H1 (cell line): ENCODE measurements around the gene MAJIN. TPM values are rescaled to one million over a fixed set of nuclear protein-coding genes. Genes with fewer than 3 reads are reported as not detected.

Experiments
- CTCF ChIA-PET: fragments of 300-600 bp; sonication (Branson Sonifier 250); formaldehyde crosslinking; loops from one replicate; lab custom pipeline; 2021; ENCODE audit not compliant: partially characterized antibody; lab: Charles Lee
- POLR2A ChIA-PET: fragments of 300-600 bp; sonication (Branson Sonifier 250); formaldehyde crosslinking; loops from one replicate; lab custom pipeline; 2021; ENCODE audit warnings: inconsistent platforms; ENCODE audit not compliant: partially characterized antibody; lab: Charles Lee
- DNase-seq, 2 experiments: peaks; one replicate each; pipeline versions ENCODE4 v3.0.0 to v3.0.0-alpha.2; 2010 to 2022; ENCODE audit warnings: low spot score in 2 of 2, low read depth in 1 of 2, mixed read lengths in 1 of 2
- FAIRE-seq: peaks from 2 replicates; lab custom pipeline; 2011; peaks lifted over from hg19 to GRCh38; lab: Jason Lieb, UNC
- H2AFZ ChIP-seq: 2 replicates; pipeline ENCODE4 v1.8.1; 2012; ENCODE audit warnings: low read length, inconsistent platforms
- H2AK5ac ChIP-seq: 2 replicates; pipeline ENCODE4 v1.6.1; 2013; ENCODE audit warnings: low read depth, low read length
- H2BK120ac ChIP-seq: replicated peaks from 2 replicates; pipeline ENCODE3; 2013; ENCODE audit warnings: low read depth, low read length, inconsistent platforms
- H2BK12ac ChIP-seq: 2 replicates; pipeline ENCODE4 v1.6.1; 2013; ENCODE audit warnings: low read depth, low read length
- H2BK15ac ChIP-seq: 2 replicates; pipeline ENCODE4 v1.6.1; 2013; ENCODE audit warnings: low read length
- H2BK20ac ChIP-seq: 2 replicates; pipeline ENCODE4 v1.6.1; 2013; ENCODE audit warnings: low read length
- H2BK5ac ChIP-seq: 2 replicates; pipeline ENCODE4 v1.6.1; 2013; ENCODE audit warnings: low read depth, low read length
- H3K14ac ChIP-seq: 2 replicates; pipeline ENCODE4 v1.6.1; 2013; ENCODE audit warnings: inconsistent platforms; ENCODE audit not compliant: insufficient read length
- H3K18ac ChIP-seq: 2 replicates; pipeline ENCODE4 v1.6.1; 2013; ENCODE audit warnings: low read length; ENCODE audit errors: extremely low read depth
- H3K23ac ChIP-seq: 2 replicates; pipeline ENCODE4 v1.6.1; 2013; ENCODE audit warnings: inconsistent platforms; ENCODE audit not compliant: insufficient read length
- H3K23me2 ChIP-seq: 2 replicates; pipeline ENCODE4 v1.6.1; 2013; ENCODE audit warnings: low read depth, low read length
- H3K27ac ChIP-seq: 2 replicates; pipeline ENCODE4 v1.6.1; 2011; ENCODE audit warnings: low read depth, low read length, inconsistent platforms
- H3K27me3 ChIP-seq, 4 experiments: replicated peaks in 1 of 4; 1 replicate in 1 of 4; 2 replicates in 3 of 4; pipeline versions ENCODE4 v1.6.1 to v1.8.1; 2011 to 2013; ENCODE audit warnings: low read length in 3 of 4, mild to moderate bottlenecking in 3 of 4, inconsistent platforms in 2 of 4, mixed read lengths in 2 of 4, moderate library complexity in 1 of 4; ENCODE audit not compliant: control insufficient read depth in 3 of 4, insufficient read depth in 3 of 4; ENCODE audit errors: extremely low read depth in 1 of 4
- H3K36me3 ChIP-seq, 4 experiments: 2 replicates each; pipeline versions ENCODE4 v1.6.1 to v1.8.1; 2011 to 2013; ENCODE audit warnings: mild to moderate bottlenecking in 4 of 4, low read length in 3 of 4, moderate library complexity in 2 of 4, control low read depth in 1 of 4, inconsistent platforms in 1 of 4; ENCODE audit not compliant: insufficient read depth in 4 of 4, control insufficient read depth in 2 of 4
- H3K4ac ChIP-seq: replicated peaks from 2 replicates; pipeline ENCODE3; 2013; ENCODE audit warnings: low read length, low read depth, mixed read lengths, inconsistent platforms; ENCODE audit not compliant: insufficient read length
- H3K4me1 ChIP-seq, 4 experiments: replicated peaks in 1 of 4; 1 replicate in 1 of 4; 2 replicates in 3 of 4; pipeline versions ENCODE4 v1.6.1 to v1.8.1; 2011 to 2013; ENCODE audit warnings: low read length in 3 of 4, inconsistent platforms in 2 of 4, mixed read lengths in 1 of 4; ENCODE audit not compliant: insufficient read depth in 4 of 4, control insufficient read depth in 3 of 4
- H3K4me2 ChIP-seq, 2 experiments: 2 replicates each; pipeline versions ENCODE4 v1.6.1 to v1.8.1; 2011 to 2013; ENCODE audit warnings: low read depth in 2 of 2, low read length in 2 of 2, control low read depth in 1 of 2, inconsistent platforms in 1 of 2, mild to moderate bottlenecking in 1 of 2; ENCODE audit not compliant: insufficient read depth in 1 of 2
- H3K4me3 ChIP-seq, 4 experiments: fragments of 200-600, 300-600 bp in 1 of 4; sonication (generic), shearing (Covaris generic), sonication (Bioruptor Twin) in 1 of 4; 2 replicates each; pipeline versions ENCODE4 v1.5.1 to v1.8.1; 2011 to 2016; ENCODE audit warnings: low read length in 4 of 4, low read depth in 3 of 4, control low read depth in 2 of 4, inconsistent platforms in 2 of 4, mild to moderate bottlenecking in 2 of 4, mixed read lengths in 1 of 4, moderate library complexity in 1 of 4; ENCODE audit not compliant: insufficient read depth in 2 of 4; ENCODE audit errors: extremely low read depth in 1 of 4
- H3K56ac ChIP-seq: replicated peaks from 2 replicates; pipeline ENCODE3; 2013; ENCODE audit warnings: low read depth, mild to moderate bottlenecking, mixed read lengths, low read length, inconsistent platforms; ENCODE audit not compliant: insufficient read length
- H3K79me1 ChIP-seq: 2 replicates; pipeline ENCODE4 v1.6.1; 2013; ENCODE audit warnings: low read depth, low read length, control low read depth
- H3K79me2 ChIP-seq, 2 experiments: 2 replicates each; pipeline versions ENCODE4 v1.6.1 to v1.8.1; 2012 to 2013; ENCODE audit warnings: low read length in 2 of 2, mild to moderate bottlenecking in 2 of 2, inconsistent platforms in 1 of 2; ENCODE audit not compliant: insufficient read depth in 2 of 2, control insufficient read depth in 1 of 2
- H3K9ac ChIP-seq, 4 experiments: replicated peaks in 1 of 4; 1 replicate in 1 of 4; 2 replicates in 3 of 4; pipeline versions ENCODE4 v1.6.1 to v1.8.1; 2011 to 2013; ENCODE audit warnings: low read depth in 3 of 4, low read length in 3 of 4, control low read depth in 2 of 4, mild to moderate bottlenecking in 2 of 4, moderate library complexity in 2 of 4, inconsistent platforms in 1 of 4; ENCODE audit errors: extremely low read depth in 1 of 4
- H3K9me3 ChIP-seq, 2 experiments: 2 replicates each; pipeline versions ENCODE4 v1.6.1 to v1.8.1; 2012 to 2013; ENCODE audit warnings: mild to moderate bottlenecking in 2 of 2, moderate library complexity in 2 of 2, control low read depth in 1 of 2, inconsistent platforms in 1 of 2, low read depth in 1 of 2, low read length in 1 of 2, mixed read lengths in 1 of 2; ENCODE audit not compliant: insufficient read depth in 2 of 2
- H4K20me1 ChIP-seq, 2 experiments: replicated peaks in 1 of 2; 2 replicates each; pipeline versions ENCODE3 to v1.8.1; 2011 to 2013; ENCODE audit warnings: inconsistent platforms in 2 of 2, low read length in 2 of 2, mild to moderate bottlenecking in 1 of 2; ENCODE audit not compliant: insufficient read depth in 2 of 2, control insufficient read depth in 1 of 2
- H4K5ac ChIP-seq: 2 replicates; pipeline ENCODE4 v1.6.1; 2013; ENCODE audit warnings: low read length, low read depth, mixed read lengths, inconsistent platforms; ENCODE audit not compliant: insufficient read length
- H4K8ac ChIP-seq: 2 replicates; pipeline ENCODE4 v1.8.0; 2013; ENCODE audit warnings: mild to moderate bottlenecking, moderate library complexity, low read length, inconsistent platforms; ENCODE audit not compliant: insufficient read depth; ENCODE audit errors: extremely low read depth
- H4K91ac ChIP-seq: replicated peaks from 2 replicates; pipeline ENCODE3; 2013; ENCODE audit warnings: low read length, mixed read lengths, inconsistent platforms; ENCODE audit not compliant: insufficient read length
- CREB1 ChIP-seq: IDR thresholded peaks from 2 replicates; pipeline ENCODE4 v1.6.1; 2012; ENCODE audit warnings: inconsistent platforms
- EZH2 ChIP-seq: fragments of 200-600 bp; sonication (generic); IDR thresholded peaks from 2 replicates; pipeline ENCODE4 v1.7.1; 2012; ENCODE audit warnings: low read depth, mild to moderate bottlenecking, moderate library complexity, low read length, inconsistent platforms; ENCODE audit not compliant: severe bottlenecking
- JUN ChIP-seq: IDR thresholded peaks from 2 replicates; pipeline ENCODE4 v1.6.1; 2011; ENCODE audit warnings: low read depth, mild to moderate bottlenecking, improper control_type of control experiment, low read length
- NRF1 ChIP-seq: IDR thresholded peaks from 2 replicates; pipeline ENCODE4 v1.6.1; 2011; ENCODE audit warnings: mild to moderate bottlenecking, low read depth, low read length, improper control_type of control experiment
- SP4 ChIP-seq: IDR thresholded peaks from 2 replicates; pipeline ENCODE4 v1.6.1; 2012; ENCODE audit warnings: low read length, inconsistent platforms
- TBP ChIP-seq: IDR thresholded peaks from 2 replicates; pipeline ENCODE4 v1.6.1; 2011; ENCODE audit warnings: low read depth, low read length, improper control_type of control experiment
- TCF12 ChIP-seq: IDR thresholded peaks from 2 replicates; pipeline ENCODE4 v1.6.1; 2011; ENCODE audit warnings: low read depth, mild to moderate bottlenecking, low read length
- WGBS, 2 experiments: shearing (Covaris generic) in 1 of 2; methylation state at CpG; one replicate each; pipeline versions ENCODE4 v1.1.6 to v1.1.7; 2013 to 2015; ENCODE audit warnings: low lambda C conversion rate in 2 of 2, mixed read lengths in 2 of 2, inconsistent platforms in 1 of 2, low coverage in 1 of 2, missing lambda C conversion rate in 1 of 2; ENCODE audit not compliant: insufficient replicate concordance in 2 of 2, insufficient coverage in 1 of 2, insufficient read length in 1 of 2; ENCODE audit errors: extremely low coverage in 1 of 2, missing lambda C conversion rate in 1 of 2; 5-methylcytosine and 5-hydroxymethylcytosine counted together
- polyA plus RNA-seq, 7 experiments: library from polyadenylated mRNA; depleted of rRNA in 3 of 7; stranded (reverse) in 5 of 7; unstranded in 2 of 7; fragments of >200 nt in 5 of 7; fragments of 200-250 nt in 2 of 7; gene quantifications; 1 replicate in 5 of 7; 2 replicates in 1 of 7; 4 replicates in 1 of 7; pipeline versions ENCODE4 v1.2.1 to v1.2.3, GENCODE V29; 2011 to 2013; ENCODE audit warnings: missing spikeins in 2 of 7, mixed read lengths in 2 of 7
- total RNA-seq: library from RNA; stranded (reverse); fragmentation: NEBNext Ultra II Directional; extraction: Animal tissue kit (Norgen Biotek cat#: 25700); gene quantifications from 2 replicates; pipeline ENCODE4 v1.2.1, GENCODE V29; 2021

The MAJIN gene
- total and polyA plus RNA-seq, 2 of the 8 experiments (the other 6 are each of a cell fraction or from before 2014, with no cell fraction given) = not detected

DNA sequence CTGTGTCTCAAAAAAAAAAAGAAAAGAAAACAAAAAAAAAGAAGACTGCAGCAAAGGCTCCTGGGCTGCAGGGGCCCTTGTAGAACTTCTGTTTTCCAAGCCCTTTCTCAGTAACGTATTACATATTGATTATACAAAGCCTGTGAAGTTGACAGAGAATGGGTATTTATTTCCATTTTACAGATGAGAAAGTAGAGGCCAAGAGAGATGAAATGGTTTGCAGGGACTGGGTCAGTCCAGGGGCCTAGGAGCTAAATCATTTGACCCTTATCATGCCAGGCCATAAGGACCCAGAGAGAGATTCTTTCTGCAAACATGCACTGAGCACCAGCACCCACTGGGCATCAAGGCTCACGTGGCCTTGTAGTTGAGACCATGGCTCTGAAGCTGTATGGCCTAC lies 43.0 kb downstream of the MAJIN start:
- H3K79me1 ChIP-seq = no peaks in the 10 kb centered on the region
- peaks cover 8% of the 10 kb centered on the region; the same call in 1 of the 2 replicates for H3K23me2 ChIP-seq
- no peak overlapping the region for H2BK120ac ChIP-seq
- H3K4ac ChIP-seq = no peak overlapping the region
- no peak overlapping the region for H3K9ac ChIP-seq
- H3K56ac ChIP-seq = no peak overlapping the region
- FAIRE-seq (no peak), DNase-seq (no peak)
- no peak overlapping the region; the same call in 1 of the 2 replicates for H3K27ac ChIP-seq
- no peak overlapping the region for H4K91ac ChIP-seq
- H2BK5ac ChIP-seq = no peak overlapping the region
- no peak overlapping the region for H2BK20ac ChIP-seq
- no peak overlapping the region for H3K14ac ChIP-seq
- H3K4me1 ChIP-seq = peaks cover 0 to 4% (median 3%) of the 10 kb centered on the region in 4 experiments; a peak in 4 of 7 replicates
- no peak overlapping the region for H3K4me2 ChIP-seq
- TF ChIP-seq CREB1 (no peak), EZH2 (no peak), TBP (no peak), JUN (no peak), SP4 (no peak), NRF1 (no peak), TCF12 (no peak)
- no peak overlapping the region for H2BK15ac ChIP-seq
- no peak overlapping the region for H2BK12ac ChIP-seq
- WGBS, 2 experiments = 87% methylated on average over 2 of the region's 2 CpGs; no CpG with 5 or more reads in 1 of the 2 experiments
- peaks cover 0 to 6% (median 4%) of the 10 kb centered on the region in 4 experiments; a peak in 4 of 7 replicates for H3K27me3 ChIP-seq
- no peak overlapping the region for H3K18ac ChIP-seq
- H4K5ac ChIP-seq = no peak overlapping the region
- no peaks in the 10 kb centered on the region for H3K9me3 ChIP-seq
- ChIA-PET POLR2A (interaction anchor here (2.2 kb wide), 1 partner anchor 11 kb away, joined by 6 read pairs; no protein-coding TSS in a partner anchor), CTCF (interaction anchor here (1.0 to 3.8 kb wide), 5 partner anchors 10 to 116 kb away, joined by 3 to 15 read pairs (median 4); no protein-coding TSS in a partner anchor)
- H3K4me3 ChIP-seq = no peak overlapping the region
- H4K20me1 ChIP-seq = peaks cover 0 to 3% of the 10 kb centered on the region in 2 experiments
- no peak overlapping the region for H3K23ac ChIP-seq
- no peaks in the 10 kb centered on the region for H3K79me2 ChIP-seq
- no peak overlapping the region for H2AK5ac ChIP-seq
- no peak overlapping the region for H2AFZ ChIP-seq
- H3K36me3 ChIP-seq = no peaks in the 10 kb centered on the region; a peak in 1 of 8 replicates
- H4K8ac ChIP-seq = no peak overlapping the region
